HEK293 (cell line): ENCODE results near the gene NOC2L.

Source experiments
- CTCF ChIA-PET: fragments of 350-600 bp; formaldehyde crosslinking; extraction: SDS; loops from one replicate; lab custom pipeline; 2021; ENCODE audit warnings: antibody characterized with exemption; lab: Yijun Ruan, JAX
- POLR2A ChIA-PET: fragments of 300-600 bp; formaldehyde crosslinking; extraction: SDS; loops from one replicate; lab custom pipeline; 2020; ENCODE audit warnings: antibody characterized with exemption, inconsistent platforms; lab: Yijun Ruan, JAX
- H3K27ac ChIP-seq: fragments of 200-500 bp; sonication (Bioruptor generic); 2 replicates; pipeline ENCODE4 v1.5.1; 2014; ENCODE audit warnings: low read depth, low read length, control low read depth, inconsistent platforms; ENCODE audit errors: extremely low read depth
- H3K36me3 ChIP-seq, 2 experiments: fragments of 200-500 bp in 1 of 2; sonication (Bioruptor generic) in 1 of 2; 1 replicate in 1 of 2; 2 replicates in 1 of 2; pipeline ENCODE4 v1.5.1; 2014 to 2017; ENCODE audit warnings: inconsistent platforms in 2 of 2, low read length in 2 of 2; ENCODE audit not compliant: control insufficient read depth in 2 of 2, insufficient read depth in 1 of 2
- H3K4me1 ChIP-seq: fragments of 200-500 bp; sonication (Bioruptor generic); 2 replicates; pipeline ENCODE4 v1.5.1; 2014; ENCODE audit warnings: mild to moderate bottlenecking, low read length, inconsistent platforms; ENCODE audit not compliant: control insufficient read depth, insufficient read depth
- H3K4me3 ChIP-seq: 2 replicates; pipeline ENCODE4 v1.5.1; 2011; ENCODE audit warnings: low read depth, mild to moderate bottlenecking, control low read depth, low read length, moderate library complexity
- H3K9me3 ChIP-seq: fragments of 200-500 bp; sonication (Bioruptor generic); 2 replicates; pipeline ENCODE4 v1.5.1; 2014; ENCODE audit warnings: low read depth, low read length, inconsistent platforms; ENCODE audit not compliant: control insufficient read depth, insufficient read depth
- AEBP2 ChIP-seq: fragments of 450-650 bp; formaldehyde crosslinking; IDR thresholded peaks from 2 replicates; pipeline ENCODE4 v1.5.1; 2016; ENCODE audit warnings: missing biosample characterization, missing genetic modification characterization, borderline replicate concordance
- GLI4 ChIP-seq: fragments of 450-650 bp; formaldehyde crosslinking; IDR thresholded peaks from 2 replicates; pipeline ENCODE4 v1.5.1; 2016; ENCODE audit warnings: missing biosample characterization, missing genetic modification characterization
- IKZF3 ChIP-seq: fragments of 450-650 bp; IDR thresholded peaks from 2 replicates; pipeline ENCODE4 v1.5.0; 2018; ENCODE audit warnings: missing biosample characterization, mild to moderate bottlenecking, missing genetic modification characterization, moderate library complexity
- OVOL3 ChIP-seq: fragments of 450-650 bp; formaldehyde crosslinking; IDR thresholded peaks from 2 replicates; pipeline ENCODE4 v1.5.1; 2016; ENCODE audit warnings: missing biosample characterization, missing genetic modification characterization
- ZBTB1 ChIP-seq: fragments of 450-650 bp; formaldehyde crosslinking; IDR thresholded peaks from 2 replicates; pipeline ENCODE4 v1.5.1; 2016; ENCODE audit warnings: missing biosample characterization, missing genetic modification characterization
- ZBTB17 ChIP-seq: fragments of 450-650 bp; formaldehyde crosslinking; IDR thresholded peaks from 2 replicates; pipeline ENCODE4 v1.5.1; 2016; ENCODE audit warnings: missing biosample characterization, missing genetic modification characterization
- ZBTB26 ChIP-seq: fragments of 450-650 bp; formaldehyde crosslinking; optimal IDR thresholded peaks from 2 replicates; pipeline ENCODE3; 2016; ENCODE audit warnings: missing biosample characterization, mild to moderate bottlenecking, missing genetic modification characterization
- ZNF155 ChIP-seq: fragments of 450-650 bp; formaldehyde crosslinking; IDR thresholded peaks from 2 replicates; pipeline ENCODE4 v1.5.1; 2016; ENCODE audit warnings: missing biosample characterization, missing genetic modification characterization
- ZNF501 ChIP-seq: fragments of 450-650 bp; formaldehyde crosslinking; IDR thresholded peaks from 2 replicates; pipeline ENCODE4 v1.5.1; 2016; ENCODE audit warnings: missing biosample characterization, missing genetic modification characterization
- ZNF530 ChIP-seq: fragments of 450-650 bp; formaldehyde crosslinking; IDR thresholded peaks from 2 replicates; pipeline ENCODE4 v1.5.1; 2016; ENCODE audit warnings: low read depth, missing biosample characterization, missing genetic modification characterization
- ZNF561 ChIP-seq: fragments of 450-650 bp; IDR thresholded peaks from 2 replicates; pipeline ENCODE4 v1.5.1; 2018; ENCODE audit warnings: missing biosample characterization, missing genetic modification characterization, borderline replicate concordance
- ZNF571 ChIP-seq: fragments of 450-650 bp; formaldehyde crosslinking; IDR thresholded peaks from 2 replicates; pipeline ENCODE4 v1.5.0; 2017; ENCODE audit warnings: missing biosample characterization, missing genetic modification characterization
- ZNF600 ChIP-seq: fragments of 450-650 bp; formaldehyde crosslinking; IDR thresholded peaks from 2 replicates; pipeline ENCODE4 v1.5.1; 2016; ENCODE audit warnings: missing biosample characterization, missing genetic modification characterization
- ZNF664 ChIP-seq: fragments of 450-650 bp; formaldehyde crosslinking; IDR thresholded peaks from 2 replicates; pipeline ENCODE4 v1.5.1; 2016; ENCODE audit warnings: missing biosample characterization, missing genetic modification characterization
- ZNF677 ChIP-seq: fragments of 450-650 bp; IDR thresholded peaks from 2 replicates; pipeline ENCODE4 v1.5.0; 2018; ENCODE audit warnings: missing biosample characterization, mild to moderate bottlenecking, missing genetic modification characterization, moderate library complexity
- ZNF76 ChIP-seq: fragments of 450-650 bp; formaldehyde crosslinking; IDR thresholded peaks from 2 replicates; pipeline ENCODE4; 2016; ENCODE audit warnings: low read depth, missing biosample characterization, missing genetic modification characterization, borderline replicate concordance
- ZNF777 ChIP-seq: fragments of 450-650 bp; formaldehyde crosslinking; IDR thresholded peaks from 2 replicates; pipeline ENCODE4 v1.5.1; 2017; ENCODE audit warnings: missing biosample characterization, missing genetic modification characterization, borderline replicate concordance
- TF ChIP-seq, protein P1 (sequence below): fragments of 450-650 bp; formaldehyde crosslinking; conservative IDR thresholded peaks from 2 replicates; pipeline ENCODE4 v1.5.1; 2016; ENCODE audit warnings: low read depth, missing biosample characterization, missing genetic modification characterization
- TF ChIP-seq, protein P2 (sequence below): fragments of 450-650 bp; formaldehyde crosslinking; IDR thresholded peaks from 2 replicates; pipeline ENCODE4 v1.5.1; 2016; ENCODE audit warnings: missing biosample characterization, missing genetic modification characterization
- TF ChIP-seq, protein P3 (sequence below): fragments of 450-650 bp; formaldehyde crosslinking; IDR thresholded peaks from 2 replicates; pipeline ENCODE4 v1.5.1; 2016; ENCODE audit warnings: missing biosample characterization, missing genetic modification characterization

Gene NOC2L

DNA sequence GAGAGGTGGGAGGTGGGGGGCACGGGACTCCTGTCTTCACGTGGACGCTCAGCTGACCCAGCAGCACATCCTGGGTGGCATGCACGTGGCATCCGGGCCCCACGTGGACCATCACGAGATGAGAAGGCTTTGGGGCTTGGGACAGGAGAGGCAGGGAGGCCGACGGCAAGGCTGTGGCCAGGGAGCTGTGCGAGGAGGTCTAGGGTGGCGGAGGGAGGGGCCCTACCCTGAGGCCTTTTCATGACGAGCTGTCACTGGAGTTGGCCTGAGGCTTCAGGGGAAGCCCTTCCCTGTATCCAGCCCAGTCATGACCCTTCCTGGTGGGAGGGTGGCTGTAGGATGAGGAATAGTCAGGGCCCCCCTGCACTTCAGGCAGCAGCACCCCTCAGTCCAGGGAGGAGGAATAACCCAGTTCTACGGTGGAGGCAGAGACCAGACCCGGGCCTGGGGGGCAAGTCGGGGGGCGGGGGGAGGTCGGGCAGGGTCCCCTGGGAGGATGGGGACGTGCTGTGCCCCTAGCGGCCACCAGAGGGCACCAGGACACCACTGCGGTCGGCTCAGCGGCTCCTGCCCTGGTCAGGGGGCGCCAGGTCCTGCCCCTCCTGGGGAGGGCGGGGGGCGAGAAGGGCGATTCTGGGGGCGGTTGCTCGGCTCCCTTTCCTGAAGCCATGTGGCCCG lies 24.9 kb upstream of the NOC2L start (continued):
- no peak for TF ChIP-seq ZNF561
- no peak for TF ChIP-seq ZBTB26 (tag by site-specific recombination)
- no peak for TF ChIP-seq IKZF3 (tag by site-specific recombination)
- no peak for TF ChIP-seq ZBTB1 (tag by site-specific recombination)
- TF ChIP-seq, protein P1, sequence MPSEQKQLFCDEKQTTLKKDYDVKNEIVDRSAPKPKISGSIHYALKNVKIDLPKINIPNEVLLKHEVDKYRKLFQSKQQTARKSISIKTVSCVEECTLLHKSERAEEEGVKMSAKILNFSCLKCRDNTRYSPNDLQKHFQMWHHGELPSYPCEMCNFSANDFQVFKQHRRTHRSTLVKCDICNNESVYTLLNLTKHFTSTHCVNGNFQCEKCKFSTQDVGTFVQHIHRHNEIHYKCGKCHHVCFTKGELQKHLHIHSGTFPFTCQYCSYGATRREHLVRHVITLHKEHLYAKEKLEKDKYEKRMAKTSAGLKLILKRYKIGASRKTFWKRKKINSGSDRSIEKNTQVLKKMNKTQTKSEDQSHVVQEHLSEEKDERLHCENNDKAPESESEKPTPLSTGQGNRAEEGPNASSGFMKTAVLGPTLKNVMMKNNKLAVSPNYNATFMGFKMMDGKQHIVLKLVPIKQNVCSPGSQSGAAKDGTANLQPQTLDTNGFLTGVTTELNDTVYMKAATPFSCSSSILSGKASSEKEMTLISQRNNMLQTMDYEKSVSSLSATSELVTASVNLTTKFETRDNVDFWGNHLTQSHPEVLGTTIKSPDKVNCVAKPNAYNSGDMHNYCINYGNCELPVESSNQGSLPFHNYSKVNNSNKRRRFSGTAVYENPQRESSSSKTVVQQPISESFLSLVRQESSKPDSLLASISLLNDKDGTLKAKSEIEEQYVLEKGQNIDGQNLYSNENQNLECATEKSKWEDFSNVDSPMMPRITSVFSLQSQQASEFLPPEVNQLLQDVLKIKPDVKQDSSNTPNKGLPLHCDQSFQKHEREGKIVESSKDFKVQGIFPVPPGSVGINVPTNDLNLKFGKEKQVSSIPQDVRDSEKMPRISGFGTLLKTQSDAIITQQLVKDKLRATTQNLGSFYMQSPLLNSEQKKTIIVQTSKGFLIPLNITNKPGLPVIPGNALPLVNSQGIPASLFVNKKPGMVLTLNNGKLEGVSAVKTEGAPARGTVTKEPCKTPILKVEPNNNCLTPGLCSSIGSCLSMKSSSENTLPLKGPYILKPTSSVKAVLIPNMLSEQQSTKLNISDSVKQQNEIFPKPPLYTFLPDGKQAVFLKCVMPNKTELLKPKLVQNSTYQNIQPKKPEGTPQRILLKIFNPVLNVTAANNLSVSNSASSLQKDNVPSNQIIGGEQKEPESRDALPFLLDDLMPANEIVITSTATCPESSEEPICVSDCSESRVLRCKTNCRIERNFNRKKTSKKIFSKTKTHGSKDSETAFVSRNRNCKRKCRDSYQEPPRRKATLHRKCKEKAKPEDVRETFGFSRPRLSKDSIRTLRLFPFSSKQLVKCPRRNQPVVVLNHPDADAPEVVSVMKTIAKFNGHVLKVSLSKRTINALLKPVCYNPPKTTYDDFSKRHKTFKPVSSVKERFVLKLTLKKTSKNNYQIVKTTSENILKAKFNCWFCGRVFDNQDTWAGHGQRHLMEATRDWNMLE (tag by site-specific recombination) = no peak
- no peak for TF ChIP-seq ZNF600 (tag by site-specific recombination)

GRCh38 chr1:982765-983436 lies 23.8 kb upstream of the NOC2L start:
- ChIA-PET CTCF (interaction anchor here (0.6 to 4.0 kb wide), 12 partner anchors 11 to 308 kb away, joined by 3 to 53 read pairs (median 4); no protein-coding TSS in a partner anchor), POLR2A (interaction anchor here (1.1 to 2.0 kb wide), 2 partner anchors 12 to 19 kb away, joined by 3 to 11 read pairs; no protein-coding TSS in a partner anchor)
- H3K4me3 ChIP-seq = no peak overlapping the region
- no peaks in the 10 kb centered on the region for H3K4me1 ChIP-seq
- H3K36me3 ChIP-seq = no peaks in the 10 kb centered on the region
- no peaks in the 10 kb centered on the region for H3K9me3 ChIP-seq
- TF ChIP-seq, protein P2, sequence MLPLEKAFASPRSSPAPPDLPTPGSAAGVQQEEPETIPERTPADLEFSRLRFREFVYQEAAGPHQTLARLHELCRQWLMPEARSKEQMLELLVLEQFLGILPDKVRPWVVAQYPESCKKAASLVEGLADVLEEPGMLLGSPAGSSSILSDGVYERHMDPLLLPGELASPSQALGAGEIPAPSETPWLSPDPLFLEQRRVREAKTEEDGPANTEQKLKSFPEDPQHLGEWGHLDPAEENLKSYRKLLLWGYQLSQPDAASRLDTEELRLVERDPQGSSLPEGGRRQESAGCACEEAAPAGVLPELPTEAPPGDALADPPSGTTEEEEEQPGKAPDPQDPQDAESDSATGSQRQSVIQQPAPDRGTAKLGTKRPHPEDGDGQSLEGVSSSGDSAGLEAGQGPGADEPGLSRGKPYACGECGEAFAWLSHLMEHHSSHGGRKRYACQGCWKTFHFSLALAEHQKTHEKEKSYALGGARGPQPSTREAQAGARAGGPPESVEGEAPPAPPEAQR = no peak
- TF ChIP-seq OVOL3 (no peak), ZBTB17 (tag by site-specific recombination) (no peak), GLI4 (tag by site-specific recombination) (no peak), ZNF76 (tag by site-specific recombination) (no peak)
- H3K27ac ChIP-seq = no peak overlapping the region

DNA sequence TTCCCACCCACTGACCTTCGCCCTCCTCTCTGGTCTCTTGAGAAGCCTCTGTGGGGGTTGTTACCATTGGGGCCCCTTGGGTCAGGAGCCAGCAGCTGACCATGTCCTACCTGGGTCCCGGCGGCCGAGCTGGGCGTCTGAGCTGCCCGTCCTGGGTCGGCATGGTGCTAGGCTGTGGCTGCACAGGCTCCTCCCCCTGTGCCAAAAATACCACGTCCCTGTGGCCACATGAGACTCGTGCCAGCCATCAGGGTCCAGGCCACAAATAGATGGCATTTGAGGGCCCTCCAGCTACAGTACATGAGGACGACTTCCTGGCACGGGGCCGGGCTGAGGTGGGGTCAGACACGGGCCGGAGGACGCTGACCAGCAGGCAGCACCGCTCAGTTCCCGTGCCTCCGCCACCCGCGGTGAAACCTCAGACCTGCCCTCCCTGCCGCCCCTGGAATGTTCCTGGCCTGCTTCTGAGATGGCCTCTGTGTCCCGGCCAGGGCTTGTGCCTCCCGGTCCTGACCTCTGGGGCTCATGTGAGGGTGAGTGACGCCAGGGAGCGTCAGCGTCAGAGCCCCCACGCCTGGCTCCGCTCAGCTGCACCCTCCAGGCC lies 23.0 kb upstream of the NOC2L start, which contains the start of gene PERM1:
Gene PERM1, minus strand, starts transcription at position 139 of the 604 bp plus-strand sequence. CDS start 1,064 bp downstream, outside the sequence.
- Histone ChIP-seq H3K4me1 (no peaks in the 10 kb centered on the region), H3K36me3 (no peaks in the 10 kb centered on the region), H3K4me3 (no peak within 1 kb of the TSS), H3K9me3 (no peaks in the 10 kb centered on the region), H3K27ac (no peak within 1 kb of the TSS)
- POLR2A ChIA-PET = interaction anchor here (1.1 to 2.0 kb wide), 3 partner anchors 13 to 43 kb away, joined by 3 to 11 read pairs (median 3); no protein-coding TSS in a partner anchor
- CTCF ChIA-PET = interaction anchor here (1.1 to 4.0 kb wide), 5 partner anchors 12 to 139 kb away, joined by 4 to 53 read pairs (median 15); no protein-coding TSS in a partner anchor
- no peak for TF ChIP-seq ZNF677 (tag by site-specific recombination)
- no peak for TF ChIP-seq ZNF155
- TF ChIP-seq, protein P3, sequence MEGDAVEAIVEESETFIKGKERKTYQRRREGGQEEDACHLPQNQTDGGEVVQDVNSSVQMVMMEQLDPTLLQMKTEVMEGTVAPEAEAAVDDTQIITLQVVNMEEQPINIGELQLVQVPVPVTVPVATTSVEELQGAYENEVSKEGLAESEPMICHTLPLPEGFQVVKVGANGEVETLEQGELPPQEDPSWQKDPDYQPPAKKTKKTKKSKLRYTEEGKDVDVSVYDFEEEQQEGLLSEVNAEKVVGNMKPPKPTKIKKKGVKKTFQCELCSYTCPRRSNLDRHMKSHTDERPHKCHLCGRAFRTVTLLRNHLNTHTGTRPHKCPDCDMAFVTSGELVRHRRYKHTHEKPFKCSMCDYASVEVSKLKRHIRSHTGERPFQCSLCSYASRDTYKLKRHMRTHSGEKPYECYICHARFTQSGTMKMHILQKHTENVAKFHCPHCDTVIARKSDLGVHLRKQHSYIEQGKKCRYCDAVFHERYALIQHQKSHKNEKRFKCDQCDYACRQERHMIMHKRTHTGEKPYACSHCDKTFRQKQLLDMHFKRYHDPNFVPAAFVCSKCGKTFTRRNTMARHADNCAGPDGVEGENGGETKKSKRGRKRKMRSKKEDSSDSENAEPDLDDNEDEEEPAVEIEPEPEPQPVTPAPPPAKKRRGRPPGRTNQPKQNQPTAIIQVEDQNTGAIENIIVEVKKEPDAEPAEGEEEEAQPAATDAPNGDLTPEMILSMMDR (tag by site-specific recombination) = no peak
- no peak for TF ChIP-seq ZNF571 (tag by site-specific recombination)
- TF ChIP-seq AEBP2 (tag by site-specific recombination) = no peak
- no peak for TF ChIP-seq OVOL3
- TF ChIP-seq ZNF664 = no peak
- TF ChIP-seq ZNF530 = no peak
- TF ChIP-seq ZNF777 = no peak
- TF ChIP-seq ZNF501 (tag by site-specific recombination) = no peak
